PC-3 (cell line): ENCODE measurements around the gene TBCEL. TPM values are rescaled to one million over a fixed set of nuclear protein-coding genes. Genes with fewer than 3 reads are reported as not detected.
A peak's percentile ranks its signal among the peaks of the same experiment; 100 is the strongest.
"Not testable (repeated sequence)": the region's sequence is repeated elsewhere in the genome, so short reads cannot be mapped to it uniquely, and the experiment has no call there.

ENCODE experiments used
- ATAC-seq: fragments of 200-7000 bp; cut with Tn5 transposase; 2 replicates; pipeline ENCODE4 v1.9.1; 2020; ENCODE audit warnings: mild to moderate bottlenecking, moderate library complexity
- BruUV-seq: library from RNA; stranded (reverse); fragments of 400-500 nt; replicated peaks from 2 replicates; lab custom pipeline; 2021; lab: Mats Ljungman, UMichigan
- CTCF ChIA-PET: fragments of 300-600 bp; sonication (Branson Sonifier 250); formaldehyde crosslinking; loops from one replicate; lab custom pipeline; 2022; ENCODE audit warnings: antibody characterized with exemption; lab: Charles Lee
- POLR2A ChIA-PET: fragments of 300-600 bp; sonication (Branson Sonifier 250); formaldehyde crosslinking; loops from one replicate; lab custom pipeline; 2022; ENCODE audit warnings: antibody characterized with exemption; ENCODE audit not compliant: unreplicated experiment; lab: Charles Lee
- DNase-seq: peaks from one replicate; pipeline ENCODE4 v3.0.0-alpha.2; 2015
- H2AFZ ChIP-seq: fragments of 300-600 bp; sonication (generic); 2 replicates; pipeline ENCODE4 v1.6.0; 2016; ENCODE audit warnings: antibody characterized with exemption, low read length
- H3F3A ChIP-seq: fragments of 300-600 bp; sonication (generic); one replicate; pipeline ENCODE4 v1.6.0; 2017; ENCODE audit warnings: antibody characterized with exemption, low read length, control low read depth, mild to moderate bottlenecking; ENCODE audit not compliant: unreplicated experiment
- H3K27ac ChIP-seq: fragments of 300-600 bp; sonication (generic); 2 replicates; pipeline ENCODE4 v1.5.1; 2016; ENCODE audit warnings: mild to moderate bottlenecking, low read length
- H3K27me3 ChIP-seq: fragments of 300-600 bp; sonication (generic); 2 replicates; pipeline ENCODE4 v1.6.1; 2016; ENCODE audit warnings: low read length, mixed read lengths
- H3K36me3 ChIP-seq: fragments of 300-600 bp; sonication (generic); 2 replicates; pipeline ENCODE4 v1.6.1; 2016; ENCODE audit warnings: low read depth, mixed run types, low read length, mixed read lengths
- H3K4me1 ChIP-seq: fragments of 300-600 bp; sonication (generic); 2 replicates; pipeline ENCODE4 v1.5.1; 2016; ENCODE audit warnings: low read length; ENCODE audit not compliant: insufficient read depth
- H3K4me2 ChIP-seq: fragments of 300-600 bp; sonication (generic); 2 replicates; pipeline ENCODE4 v1.6.0; 2016; ENCODE audit warnings: low read length
- H3K4me3 ChIP-seq: fragments of 300-600 bp; sonication (generic); 2 replicates; pipeline ENCODE4 v1.5.1; 2016; ENCODE audit warnings: mild to moderate bottlenecking, low read length, mixed read lengths
- H3K79me2 ChIP-seq: fragments of 300-600 bp; sonication (generic); 2 replicates; pipeline ENCODE4 v1.6.1; 2017; ENCODE audit warnings: low read length, mixed read lengths
- H3K9ac ChIP-seq: fragments of 300-600 bp; sonication (generic); 2 replicates; pipeline ENCODE4 v1.6.0; 2016; ENCODE audit warnings: mild to moderate bottlenecking, low read length
- H3K9me2 ChIP-seq: fragments of 300-600 bp; sonication (generic); replicated peaks from 2 replicates; pipeline ENCODE4 v1.6.1; 2016; ENCODE audit warnings: mixed run types, low read length, mixed read lengths
- H3K9me3 ChIP-seq: fragments of 300-600 bp; sonication (generic); 2 replicates; pipeline ENCODE4 v1.6.1; 2016; ENCODE audit warnings: low read length, mixed read lengths
- H4K20me1 ChIP-seq: fragments of 300-600 bp; sonication (generic); 2 replicates; pipeline ENCODE4 v1.6.1; 2016; ENCODE audit warnings: low read length, mixed read lengths
- CTCF ChIP-seq: fragments of 300-600 bp; sonication (generic); conservative IDR thresholded peaks from 2 replicates; pipeline ENCODE4 v1.5.1; 2017; ENCODE audit warnings: antibody characterized with exemption, low read depth, mild to moderate bottlenecking, low read length
- EZH2 ChIP-seq: fragments of 300-600 bp; sonication (generic); IDR thresholded peaks from one replicate; pipeline ENCODE4 v1.6.1; 2017; ENCODE audit warnings: antibody characterized with exemption, mild to moderate bottlenecking, low read length; ENCODE audit not compliant: unreplicated experiment
- EZH2phosphoT487 ChIP-seq: fragments of 300-600 bp; sonication (generic); IDR thresholded peaks from 2 replicates; pipeline ENCODE4 v1.6.1; 2018; ENCODE audit warnings: mild to moderate bottlenecking, antibody characterized with exemption, low read length, borderline replicate concordance
- intact Hi-C: fragments of 100-400 bp; cut with micrococcal nuclease; formaldehyde crosslinking; loops from 2 replicates; pipeline ENCODE4 v1.9.0; 2023
- total RNA-seq: library from RNA; depleted of rRNA; stranded (reverse); fragments of >200 nt; gene quantifications from 2 replicates; pipeline ENCODE4 v1.2.3, GENCODE V29; 2014

TBCEL gene
- total RNA-seq, 1 experiment from 2014 or later: 6.6 TPM

- no peak for DNase-seq
Observed at GRCh38 chr11:121113611-121114010, 89.7 kb downstream of the TBCEL start.

GRCh38 chr11:121115024-121115423 is 91.1 kb downstream of the TBCEL start:
- POLR2A ChIA-PET, H2AFZ ChIP-seq, H3K27ac ChIP-seq, H3K9me2 ChIP-seq, H3K4me2 ChIP-seq, BruUV-seq, DNase-seq, H3K9me3 ChIP-seq, H4K20me1 ChIP-seq, H3K9ac ChIP-seq, H3K4me1 ChIP-seq, intact Hi-C loops, H3K36me3 ChIP-seq, H3K79me2 ChIP-seq, H3K4me3 ChIP-seq, ATAC-seq, H3F3A ChIP-seq, CTCF ChIA-PET: not testable (repeated sequence)
- peaks cover 52% of the 10 kb centered on the region for H3K27me3 ChIP-seq

More at GRCh38 chr11:121113611-121114010, 89.7 kb downstream of the TBCEL start:
- ATAC-seq: no peak
- H3K4me3 ChIP-seq: no peak overlapping the region
- intact Hi-C loops: loop anchor here (2.0 to 5.0 kb wide), 3 partner anchors 81 to 603 kb away; partner anchors contain the start of gene GRIK4
- H4K20me1 ChIP-seq: no peaks in the 10 kb centered on the region
- CTCF ChIA-PET: no interaction called here
- peaks cover 65% of the 10 kb centered on the region for H3K27me3 ChIP-seq
- TF ChIP-seq EZH2phosphoT487 (no peak), EZH2 (no peak), CTCF (no peak)
- H3K4me1 ChIP-seq: no peaks in the 10 kb centered on the region
- no peaks in the 10 kb centered on the region for H3K9me2 ChIP-seq
- H3F3A ChIP-seq: no peaks in the 10 kb centered on the region
- POLR2A ChIA-PET: no interaction called here
- no TSS peak for BruUV-seq
- H3K79me2 ChIP-seq: no peaks in the 10 kb centered on the region
- no peak overlapping the region for H3K9ac ChIP-seq
- no peaks in the 10 kb centered on the region for H3K9me3 ChIP-seq
- no peak overlapping the region for H3K27ac ChIP-seq
- no peak overlapping the region for H2AFZ ChIP-seq
- H3K36me3 ChIP-seq: no peaks in the 10 kb centered on the region
- no peak overlapping the region for H3K4me2 ChIP-seq

- no peak overlapping the region for H3K9ac ChIP-seq
Observed at GRCh38 chr11:121117788-121118187, 93.9 kb downstream of the TBCEL start.

More at GRCh38 chr11:121117788-121118187, 93.9 kb downstream of the TBCEL start:
- Histone ChIP-seq H3K27me3 (peaks cover 36% of the 10 kb centered on the region), H3K4me3 (no peak overlapping the region), H3K4me1 (no peaks in the 10 kb centered on the region), H3K36me3 (no peaks in the 10 kb centered on the region), H3K27ac (no peak overlapping the region), H4K20me1 (no peaks in the 10 kb centered on the region), H3K79me2 (no peaks in the 10 kb centered on the region), H3K9me2 (no peaks in the 10 kb centered on the region), H2AFZ (no peak overlapping the region), H3F3A (no peaks in the 10 kb centered on the region), H3K9me3 (0 out of 2 replicates have a peak, but pooled peaks cover 2% of the 10 kb centered on the region), H3K4me2 (no peak overlapping the region)
- ChIA-PET POLR2A (no interaction called here), CTCF (no interaction called here)
- TF ChIP-seq EZH2phosphoT487: no peak
- TF ChIP-seq CTCF: no peak
- TF ChIP-seq EZH2: no peak
- ATAC-seq (no peak), DNase-seq (peak; percentile 19)
- BruUV-seq: no TSS peak
- intact Hi-C loops: no loop called here
